HepG2 (cell line): ENCODE data around the gene MYO7A. TPM values are rescaled to one million over a fixed set of nuclear protein-coding genes. Genes with fewer than 3 reads are reported as not detected.

Experiments used
- EEA1 ChIP-seq: sonication (generic); formaldehyde crosslinking; IDR thresholded peaks from 2 replicates; pipeline ENCODE4 v1.5.1; 2020; ENCODE audit warnings: mild to moderate bottlenecking, missing genetic modification reagents, borderline replicate concordance
- HDAC2 ChIP-seq: sonication (generic); formaldehyde crosslinking; IDR thresholded peaks from 2 replicates; pipeline ENCODE4 v1.4.0; 2020; ENCODE audit warnings: missing genetic modification reagents
- KDM5A ChIP-seq: fragments of 200-600 bp; sonication (generic); IDR thresholded peaks from 2 replicates; pipeline ENCODE4 v1.7.0; 2018; ENCODE audit warnings: antibody characterized with exemption, mild to moderate bottlenecking, low read length, borderline replicate concordance
- MAZ ChIP-seq, 2 experiments: sonication (generic) in 1 of 2; formaldehyde crosslinking in 1 of 2; IDR thresholded peaks; 2 replicates each; pipeline versions ENCODE4 v1.5.0 to v1.6.1; 2012 to 2020; ENCODE audit warnings: low read depth in 2 of 2, mild to moderate bottlenecking in 2 of 2, borderline replicate concordance in 1 of 2, improper control_type of control experiment in 1 of 2, low read length in 1 of 2, missing genetic modification reagents in 1 of 2, moderate library complexity in 1 of 2
- NFIB ChIP-seq: sonication (generic); formaldehyde crosslinking; IDR thresholded peaks from 2 replicates; pipeline ENCODE4 v1.9.0; 2021; ENCODE audit warnings: missing genetic modification reagents, mild to moderate bottlenecking, borderline replicate concordance
- PAWR ChIP-seq: sonication (generic); formaldehyde crosslinking; IDR thresholded peaks from 2 replicates; pipeline ENCODE4 v1.4.0; 2020; ENCODE audit warnings: missing genetic modification reagents, mild to moderate bottlenecking, borderline replicate concordance
- RBM39 ChIP-seq: fragments of 200-400 bp; formaldehyde crosslinking; IDR thresholded peaks from one replicate; pipeline ENCODE4 v1.6.1; 2018; ENCODE audit warnings: antibody characterized with exemption, mild to moderate bottlenecking, low read depth, low read length; ENCODE audit not compliant: poor library complexity, severe bottlenecking
- YEATS4 ChIP-seq: sonication (generic); formaldehyde crosslinking; IDR thresholded peaks from 2 replicates; pipeline ENCODE4 v1.4.0; 2020; ENCODE audit warnings: missing genetic modification reagents, borderline replicate concordance
- ZNF253 ChIP-seq: sonication (generic); formaldehyde crosslinking; IDR thresholded peaks from 2 replicates; pipeline ENCODE4 v1.8.0; 2022; ENCODE audit warnings: mild to moderate bottlenecking, missing genetic modification reagents, borderline replicate concordance
- ZNF703 ChIP-seq: sonication (generic); formaldehyde crosslinking; IDR thresholded peaks from 2 replicates; pipeline ENCODE4 v1.5.1; 2020; ENCODE audit warnings: missing genetic modification reagents, mild to moderate bottlenecking, moderate library complexity, borderline replicate concordance
- polyA plus RNA-seq, 8 experiments: library from polyadenylated mRNA; depleted of rRNA in 3 of 8; stranded (reverse) in 7 of 8; unstranded in 1 of 8; fragments of >200 nt; fragmentation: Illumina TruSeq in 4 of 8; extraction: Trizol in 4 of 8; gene quantifications; 2 replicates each; pipeline versions ENCODE4 v1.2.1 to v1.2.3, GENCODE V29; 2011 to 2016; ENCODE audit warnings: low read depth in 4 of 8, missing spikeins in 1 of 8, mixed read lengths in 1 of 8; ENCODE audit not compliant: insufficient read depth in 1 of 8
- total RNA-seq, 5 experiments: library from RNA; depleted of rRNA; stranded (reverse); fragments of >200 nt; fragmentation: Illumina TruSeq; extraction: Trizol; gene quantifications; 2 replicates each; pipeline ENCODE4 v1.2.3, GENCODE V29; 2016; ENCODE audit warnings: low read depth in 1 of 5
- TF ChIP-seq, protein P1 (sequence below), 2 experiments: sonication (generic) in 1 of 2; formaldehyde crosslinking in 1 of 2; IDR thresholded peaks; 2 replicates each; pipeline versions ENCODE4 v1.6.1 to v1.9.0; 2014 to 2022; ENCODE audit warnings: antibody characterized with exemption in 1 of 2, borderline replicate concordance in 1 of 2, inconsistent platforms in 1 of 2, low read depth in 1 of 2, missing genetic modification reagents in 1 of 2
- TF ChIP-seq, protein P2 (sequence below): sonication (generic); formaldehyde crosslinking; IDR thresholded peaks from 2 replicates; pipeline ENCODE4 v1.4.0; 2020; ENCODE audit warnings: missing genetic modification reagents
- TF ChIP-seq, protein P3 (sequence below): sonication (generic); formaldehyde crosslinking; IDR thresholded peaks from 2 replicates; pipeline ENCODE4 v1.4.0; 2020; ENCODE audit warnings: missing genetic modification reagents, borderline replicate concordance
- TF ChIP-seq, protein P4 (sequence below): sonication (generic); formaldehyde crosslinking; IDR thresholded peaks from 2 replicates; pipeline ENCODE4 v1.8.1; 2023; ENCODE audit warnings: mild to moderate bottlenecking, missing genetic modification reagents

The MYO7A gene
- total and polyA plus RNA-seq, 2 of the 13 experiments (the other 11 are each of a cell fraction or from before 2014, with no cell fraction given) = 7.5 to 10.0 TPM

DNA sequence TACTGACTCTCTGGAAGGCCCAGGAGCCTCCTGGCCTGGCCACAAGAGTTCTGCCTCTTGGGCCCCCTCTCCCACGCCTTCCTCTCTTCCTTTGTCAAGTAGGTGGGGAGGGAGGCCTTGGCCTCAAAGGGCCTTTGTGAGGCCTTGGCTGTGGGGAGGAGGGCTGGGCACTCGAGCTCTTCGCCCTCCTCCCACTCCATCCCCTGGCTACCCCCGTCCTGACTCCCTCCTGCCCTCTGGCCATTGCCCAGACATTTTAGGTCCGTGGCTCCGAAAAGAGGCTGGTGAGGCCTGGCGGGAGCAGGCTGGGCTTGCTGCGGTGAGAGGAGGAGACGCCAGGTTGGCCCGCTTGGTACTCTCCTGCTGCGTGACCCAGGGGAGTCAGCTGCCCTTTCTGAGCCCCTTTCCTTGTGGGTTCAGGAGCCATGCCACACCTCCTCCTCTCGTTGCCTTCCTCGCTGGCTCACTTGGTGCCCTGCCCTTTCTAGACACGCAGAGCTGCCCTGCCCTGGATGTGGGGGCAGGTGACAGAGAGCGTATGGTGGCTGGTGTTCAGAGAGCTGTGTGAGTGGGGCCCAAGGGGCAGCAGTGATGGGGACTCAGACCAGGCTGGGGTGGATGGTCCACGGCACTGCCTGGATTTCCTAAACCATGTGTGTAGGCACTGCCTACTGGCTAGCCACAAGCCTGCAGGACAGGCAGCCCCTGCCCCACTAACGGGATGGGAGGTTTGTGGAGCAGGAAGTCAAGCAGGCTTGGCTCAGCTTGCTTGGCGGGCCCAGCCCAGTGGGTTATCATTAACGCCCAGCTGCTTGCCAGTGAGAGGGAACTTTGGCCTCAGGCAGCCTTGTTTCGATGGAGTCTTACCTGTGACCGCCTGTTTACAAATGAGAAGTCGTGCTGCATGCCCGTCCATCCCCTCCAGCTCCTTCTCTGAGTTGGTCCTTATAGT is 41.2 kb upstream of the MYO7A start (continued):
- TF ChIP-seq, protein P1, sequence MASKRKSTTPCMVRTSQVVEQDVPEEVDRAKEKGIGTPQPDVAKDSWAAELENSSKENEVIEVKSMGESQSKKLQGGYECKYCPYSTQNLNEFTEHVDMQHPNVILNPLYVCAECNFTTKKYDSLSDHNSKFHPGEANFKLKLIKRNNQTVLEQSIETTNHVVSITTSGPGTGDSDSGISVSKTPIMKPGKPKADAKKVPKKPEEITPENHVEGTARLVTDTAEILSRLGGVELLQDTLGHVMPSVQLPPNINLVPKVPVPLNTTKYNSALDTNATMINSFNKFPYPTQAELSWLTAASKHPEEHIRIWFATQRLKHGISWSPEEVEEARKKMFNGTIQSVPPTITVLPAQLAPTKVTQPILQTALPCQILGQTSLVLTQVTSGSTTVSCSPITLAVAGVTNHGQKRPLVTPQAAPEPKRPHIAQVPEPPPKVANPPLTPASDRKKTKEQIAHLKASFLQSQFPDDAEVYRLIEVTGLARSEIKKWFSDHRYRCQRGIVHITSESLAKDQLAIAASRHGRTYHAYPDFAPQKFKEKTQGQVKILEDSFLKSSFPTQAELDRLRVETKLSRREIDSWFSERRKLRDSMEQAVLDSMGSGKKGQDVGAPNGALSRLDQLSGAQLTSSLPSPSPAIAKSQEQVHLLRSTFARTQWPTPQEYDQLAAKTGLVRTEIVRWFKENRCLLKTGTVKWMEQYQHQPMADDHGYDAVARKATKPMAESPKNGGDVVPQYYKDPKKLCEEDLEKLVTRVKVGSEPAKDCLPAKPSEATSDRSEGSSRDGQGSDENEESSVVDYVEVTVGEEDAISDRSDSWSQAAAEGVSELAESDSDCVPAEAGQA (IDR thresholded peaks at IDR 0.05; ENCODE audit: low read depth) = no peak
- TF ChIP-seq, protein P1 (CRISPR knock-in tag; IDR thresholded peaks at IDR 0.05; ENCODE audit: borderline replicate concordance) = no peak
- TF ChIP-seq PAWR (CRISPR knock-in tag) (no peak), YEATS4 (CRISPR knock-in tag) (no peak), HDAC2 (CRISPR knock-in tag) (peak; percentile 43; the same call in 1 of the 2 replicates), EEA1 (0 out of 2 replicates have a peak, but pooled peaks have one; percentile 28), RBM39 (no peak), MAZ (IDR thresholded peaks at IDR 0.05; ENCODE audit: borderline replicate concordance, low read depth, low read length) (no peak), MAZ (CRISPR knock-in tag; IDR thresholded peaks at IDR 0.05; ENCODE audit: low read depth) (no peak), ZNF703 (CRISPR knock-in tag) (no peak), NFIB (CRISPR knock-in tag) (no peak), KDM5A (no peak), ZNF253 (no peak)
- TF ChIP-seq, protein P2, sequence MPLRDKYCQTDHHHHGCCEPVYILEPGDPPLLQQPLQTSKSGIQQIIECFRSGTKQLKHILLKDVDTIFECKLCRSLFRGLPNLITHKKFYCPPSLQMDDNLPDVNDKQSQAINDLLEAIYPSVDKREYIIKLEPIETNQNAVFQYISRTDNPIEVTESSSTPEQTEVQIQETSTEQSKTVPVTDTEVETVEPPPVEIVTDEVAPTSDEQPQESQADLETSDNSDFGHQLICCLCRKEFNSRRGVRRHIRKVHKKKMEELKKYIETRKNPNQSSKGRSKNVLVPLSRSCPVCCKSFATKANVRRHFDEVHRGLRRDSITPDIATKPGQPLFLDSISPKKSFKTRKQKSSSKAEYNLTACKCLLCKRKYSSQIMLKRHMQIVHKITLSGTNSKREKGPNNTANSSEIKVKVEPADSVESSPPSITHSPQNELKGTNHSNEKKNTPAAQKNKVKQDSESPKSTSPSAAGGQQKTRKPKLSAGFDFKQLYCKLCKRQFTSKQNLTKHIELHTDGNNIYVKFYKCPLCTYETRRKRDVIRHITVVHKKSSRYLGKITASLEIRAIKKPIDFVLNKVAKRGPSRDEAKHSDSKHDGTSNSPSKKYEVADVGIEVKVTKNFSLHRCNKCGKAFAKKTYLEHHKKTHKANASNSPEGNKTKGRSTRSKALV (CRISPR knock-in tag) = no peak
- TF ChIP-seq, protein P3, sequence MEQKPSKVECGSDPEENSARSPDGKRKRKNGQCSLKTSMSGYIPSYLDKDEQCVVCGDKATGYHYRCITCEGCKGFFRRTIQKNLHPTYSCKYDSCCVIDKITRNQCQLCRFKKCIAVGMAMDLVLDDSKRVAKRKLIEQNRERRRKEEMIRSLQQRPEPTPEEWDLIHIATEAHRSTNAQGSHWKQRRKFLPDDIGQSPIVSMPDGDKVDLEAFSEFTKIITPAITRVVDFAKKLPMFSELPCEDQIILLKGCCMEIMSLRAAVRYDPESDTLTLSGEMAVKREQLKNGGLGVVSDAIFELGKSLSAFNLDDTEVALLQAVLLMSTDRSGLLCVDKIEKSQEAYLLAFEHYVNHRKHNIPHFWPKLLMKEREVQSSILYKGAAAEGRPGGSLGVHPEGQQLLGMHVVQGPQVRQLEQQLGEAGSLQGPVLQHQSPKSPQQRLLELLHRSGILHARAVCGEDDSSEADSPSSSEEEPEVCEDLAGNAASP (CRISPR knock-in tag) = peak; percentile 35; the same call in 1 of the 2 replicates
- TF ChIP-seq, protein P4, sequence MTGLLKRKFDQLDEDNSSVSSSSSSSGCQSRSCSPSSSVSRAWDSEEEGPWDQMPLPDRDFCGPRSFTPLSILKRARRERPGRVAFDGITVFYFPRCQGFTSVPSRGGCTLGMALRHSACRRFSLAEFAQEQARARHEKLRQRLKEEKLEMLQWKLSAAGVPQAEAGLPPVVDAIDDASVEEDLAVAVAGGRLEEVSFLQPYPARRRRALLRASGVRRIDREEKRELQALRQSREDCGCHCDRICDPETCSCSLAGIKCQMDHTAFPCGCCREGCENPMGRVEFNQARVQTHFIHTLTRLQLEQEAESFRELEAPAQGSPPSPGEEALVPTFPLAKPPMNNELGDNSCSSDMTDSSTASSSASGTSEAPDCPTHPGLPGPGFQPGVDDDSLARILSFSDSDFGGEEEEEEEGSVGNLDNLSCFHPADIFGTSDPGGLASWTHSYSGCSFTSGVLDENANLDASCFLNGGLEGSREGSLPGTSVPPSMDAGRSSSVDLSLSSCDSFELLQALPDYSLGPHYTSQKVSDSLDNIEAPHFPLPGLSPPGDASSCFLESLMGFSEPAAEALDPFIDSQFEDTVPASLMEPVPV (CRISPR knock-in tag) = no peak
